ENCODE measurements around the gene ARHGEF1. TPM values are rescaled to one million over a fixed set of nuclear protein-coding genes. Genes with fewer than 3 reads are reported as not detected.
A peak's percentile ranks its signal among the peaks of the same experiment; 100 is the strongest.

ARHGEF1 gene
- total RNA-seq, 4 donors from 2014 or later: 54.5 to 71.8 (median 59.7) TPM

DNA sequence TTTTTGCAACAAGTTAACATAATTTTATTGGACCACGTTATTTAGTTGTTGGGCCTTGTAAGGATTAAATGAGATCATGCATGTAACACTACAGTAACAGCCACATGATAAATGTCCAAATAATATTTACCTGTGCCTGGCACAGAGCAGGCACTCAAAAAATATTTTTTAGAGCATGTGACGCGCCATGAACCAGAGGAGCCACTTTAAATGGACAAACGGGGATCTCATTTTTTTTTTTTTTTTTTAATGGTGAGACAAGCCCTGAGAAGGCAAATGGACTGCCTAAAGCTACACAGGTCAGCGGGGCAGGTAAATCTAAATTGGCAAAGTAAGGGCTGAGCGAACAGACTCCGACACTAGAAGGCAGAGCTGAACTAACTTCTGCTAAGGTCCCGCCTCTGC is 23.8 kb upstream of the ARHGEF1 start:
- WGBS: 5% methylated on average over 8 of the region's 8 CpGs
- Histone ChIP-seq H3K4me1 (peaks cover 29 to 45% (median 39%) of the 10 kb centered on the region in 4 donors), H3K27ac (replicated peaks in 1 of 4) (peak overlapping the region; percentile 92 to 96 (median 94)), H3K9me3 (no peaks in the 10 kb centered on the region), H3K27me3 (peaks cover 0 to 9% (median 1%) of the 10 kb centered on the region in 4 donors), H3K4me3 (peak overlapping the region; percentile 71 to 99 (median 88)), H3K36me3 (peaks cover 11 to 34% (median 32%) of the 10 kb centered on the region in 4 donors)
- no peak for DNase-seq (ENCODE audit: extremely low spot score)
- no peak for TF ChIP-seq POLR2A (IDR thresholded peaks at IDR 0.05; ENCODE audit: low read depth)
- TF ChIP-seq POLR2AphosphoS5 (IDR thresholded peaks at IDR 0.05): no peak
- TF ChIP-seq, protein P1, sequence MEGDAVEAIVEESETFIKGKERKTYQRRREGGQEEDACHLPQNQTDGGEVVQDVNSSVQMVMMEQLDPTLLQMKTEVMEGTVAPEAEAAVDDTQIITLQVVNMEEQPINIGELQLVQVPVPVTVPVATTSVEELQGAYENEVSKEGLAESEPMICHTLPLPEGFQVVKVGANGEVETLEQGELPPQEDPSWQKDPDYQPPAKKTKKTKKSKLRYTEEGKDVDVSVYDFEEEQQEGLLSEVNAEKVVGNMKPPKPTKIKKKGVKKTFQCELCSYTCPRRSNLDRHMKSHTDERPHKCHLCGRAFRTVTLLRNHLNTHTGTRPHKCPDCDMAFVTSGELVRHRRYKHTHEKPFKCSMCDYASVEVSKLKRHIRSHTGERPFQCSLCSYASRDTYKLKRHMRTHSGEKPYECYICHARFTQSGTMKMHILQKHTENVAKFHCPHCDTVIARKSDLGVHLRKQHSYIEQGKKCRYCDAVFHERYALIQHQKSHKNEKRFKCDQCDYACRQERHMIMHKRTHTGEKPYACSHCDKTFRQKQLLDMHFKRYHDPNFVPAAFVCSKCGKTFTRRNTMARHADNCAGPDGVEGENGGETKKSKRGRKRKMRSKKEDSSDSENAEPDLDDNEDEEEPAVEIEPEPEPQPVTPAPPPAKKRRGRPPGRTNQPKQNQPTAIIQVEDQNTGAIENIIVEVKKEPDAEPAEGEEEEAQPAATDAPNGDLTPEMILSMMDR (IDR thresholded peaks at IDR 0.05): peak in 1 of 3 experiments; percentile 46
- no peak for TF ChIP-seq EP300 (IDR thresholded peaks at IDR 0.05)
- intact Hi-C loops (cut with DNase I): no loop called here

DNA sequence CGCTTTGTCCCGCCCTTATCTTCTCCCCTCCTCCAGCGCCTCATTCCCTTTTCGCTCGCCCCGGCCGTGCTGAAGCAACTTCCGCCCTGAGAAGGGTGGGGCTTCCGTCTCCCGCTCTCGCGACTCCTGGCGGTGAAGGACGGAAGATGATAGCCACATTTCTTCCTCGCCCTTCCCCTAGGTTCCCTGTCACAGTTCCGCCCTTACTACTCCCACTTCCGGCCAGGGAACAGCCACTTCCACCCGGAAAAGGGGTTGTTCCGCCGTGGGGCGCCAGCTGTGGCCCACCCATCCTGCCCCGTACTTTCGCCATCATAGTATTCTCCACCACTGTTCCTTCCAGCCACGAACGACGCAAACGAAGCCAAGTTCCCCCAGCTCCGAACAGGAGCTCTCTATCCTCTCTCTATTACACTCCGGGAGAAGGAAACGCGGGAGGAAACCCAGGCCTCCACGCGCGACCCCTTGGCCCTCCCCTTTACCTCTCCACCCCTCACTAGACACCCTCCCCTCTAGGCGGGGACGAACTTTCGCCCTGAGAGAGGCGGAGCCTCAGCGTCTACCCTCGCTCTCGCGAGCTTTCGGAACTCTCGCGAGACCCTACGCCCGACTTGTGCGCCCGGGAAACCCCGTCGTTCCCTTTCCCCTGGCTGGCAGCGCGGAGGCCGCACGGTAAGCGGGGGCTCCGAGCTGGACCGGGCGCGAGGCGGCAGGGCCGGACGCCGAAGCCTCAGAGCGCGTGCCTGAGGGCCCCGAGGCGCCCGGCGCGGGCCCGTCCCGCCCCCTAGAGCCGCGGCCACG is 23.2 kb upstream of the ARHGEF1 start, which contains the start of gene RPS19:
RPS19 (plus strand) TSS at position 638 of the 801 bp plus-strand sequence. CDS start 520 bp downstream, outside the sequence.
- H3K27me3 ChIP-seq: peaks cover 0 to 8% (median 1%) of the 10 kb centered on the region in 4 donors
- TF ChIP-seq, protein P1 (IDR thresholded peaks at IDR 0.05): peak; percentile 31 to 77 (median 61)
- TF ChIP-seq POLR2A (IDR thresholded peaks at IDR 0.05; ENCODE audit: low read depth) (peak; percentile 44), POLR2AphosphoS5 (IDR thresholded peaks at IDR 0.05) (peak; percentile 91 to 94), EP300 (IDR thresholded peaks at IDR 0.05) (no peak)
- peaks cover 17 to 40% (median 38%) of the 10 kb centered on the region in 4 donors for H3K36me3 ChIP-seq
- H3K4me1 ChIP-seq: peaks cover 29 to 51% (median 43%) of the 10 kb centered on the region in 4 donors
- intact Hi-C loops (cut with DNase I): loop anchor here (5.0 kb wide), 1 partner anchor 92 kb away; no protein-coding TSS in a partner anchor
- peak; percentile 99 for DNase-seq (ENCODE audit: extremely low spot score)
- H3K27ac ChIP-seq (replicated peaks in 1 of 4): peak within 1 kb of the TSS; percentile 92 to 96 (median 94)
- peak within 1 kb of the TSS; percentile 71 to 99 (median 88) for H3K4me3 ChIP-seq
- under 1% methylated on average over 33 of the region's 76 CpGs for WGBS
- no peaks in the 10 kb centered on the region for H3K9me3 ChIP-seq

DNA sequence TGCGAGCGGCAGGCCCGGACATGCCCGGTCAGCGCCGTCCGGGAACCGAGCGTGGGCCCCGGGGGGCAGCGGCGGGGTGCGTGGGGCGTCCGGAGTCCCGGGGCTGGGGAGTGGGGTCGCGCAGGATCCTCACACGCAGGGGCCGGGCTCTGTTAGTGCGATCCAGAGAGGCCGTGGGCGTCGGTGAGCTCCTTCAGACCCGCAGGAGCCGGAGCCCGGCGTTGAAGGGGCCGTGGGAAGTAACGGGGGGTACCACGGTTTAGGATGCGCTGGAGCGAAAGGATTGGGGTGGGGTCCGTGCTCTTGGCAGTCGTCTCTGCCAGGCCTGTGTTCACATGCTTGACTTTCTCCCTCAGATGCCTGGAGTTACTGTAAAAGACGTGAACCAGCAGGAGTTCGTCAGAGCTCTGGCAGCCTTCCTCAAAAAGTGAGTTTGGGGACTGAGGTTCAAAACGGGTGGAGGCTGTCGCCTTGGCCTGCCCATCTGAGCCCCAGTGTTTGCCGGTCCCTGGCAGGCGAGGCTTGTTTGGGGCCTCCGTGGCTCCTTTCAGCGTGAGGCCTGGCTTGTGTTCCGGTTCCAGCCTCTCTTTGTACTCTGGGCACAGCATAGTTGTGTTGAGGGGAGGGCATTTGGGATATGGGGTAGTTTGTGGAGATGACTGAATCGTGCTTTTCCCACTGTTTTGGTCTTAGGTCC is 22.4 kb upstream of the ARHGEF1 start:
- Histone ChIP-seq H3K27ac (replicated peaks in 1 of 4) (peak overlapping the region; percentile 92 to 96 (median 94)), H3K4me3 (peak overlapping the region; percentile 71 to 99 (median 88)), H3K36me3 (peaks cover 25 to 48% (median 46%) of the 10 kb centered on the region in 4 donors), H3K27me3 (peaks cover 0 to 5% (median under 1%) of the 10 kb centered on the region in 4 donors), H3K9me3 (no peaks in the 10 kb centered on the region), H3K4me1 (peaks cover 29 to 57% (median 44%) of the 10 kb centered on the region in 4 donors)
- DNase-seq (ENCODE audit: extremely low spot score): no peak
- WGBS: 0% methylated on average over 12 of the region's 45 CpGs
- TF ChIP-seq POLR2AphosphoS5 (IDR thresholded peaks at IDR 0.05) (no peak), POLR2A (IDR thresholded peaks at IDR 0.05; ENCODE audit: low read depth) (no peak), EP300 (IDR thresholded peaks at IDR 0.05) (no peak)
- TF ChIP-seq, protein P1 (IDR thresholded peaks at IDR 0.05): no peak
- intact Hi-C loops (cut with DNase I): loop anchor here (5.0 kb wide), 1 partner anchor 92 kb away; no protein-coding TSS in a partner anchor

DNA sequence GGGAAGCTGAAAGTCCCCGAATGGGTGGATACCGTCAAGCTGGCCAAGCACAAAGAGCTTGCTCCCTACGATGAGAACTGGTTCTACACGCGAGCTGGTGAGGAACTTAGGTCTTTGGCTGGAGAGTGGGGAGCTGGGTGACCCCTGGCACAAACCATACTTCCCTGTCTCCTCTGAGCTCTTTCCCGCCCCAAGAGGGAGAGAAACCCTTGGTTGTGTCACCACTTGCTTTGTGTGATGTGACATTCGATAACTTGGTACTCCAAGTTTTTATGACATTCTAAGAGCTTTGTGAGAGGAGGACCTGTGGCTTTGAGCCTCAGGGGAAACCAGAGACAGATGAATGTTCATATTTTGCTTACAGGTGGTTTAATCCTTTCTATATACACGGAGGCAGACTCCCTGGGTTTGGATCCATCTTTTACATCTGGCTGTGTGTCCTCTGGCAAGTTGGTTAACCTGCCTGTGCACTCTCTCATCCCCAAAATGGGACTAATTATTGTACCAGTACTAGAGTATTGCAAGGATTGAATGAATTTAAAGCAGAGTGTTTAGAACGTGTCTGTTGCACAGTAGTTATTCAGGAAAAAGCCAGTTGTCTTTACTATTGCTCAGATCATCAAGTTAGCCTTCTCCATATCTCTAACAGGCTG is 21.7 kb upstream of the ARHGEF1 start:
- no peak for DNase-seq (ENCODE audit: extremely low spot score)
- Histone ChIP-seq H3K27me3 (peaks cover 0 to 5% (median 0%) of the 10 kb centered on the region in 4 donors), H3K4me3 (peak overlapping the region; percentile 71 to 99 (median 88)), H3K36me3 (peaks cover 25 to 53% (median 50%) of the 10 kb centered on the region in 4 donors), H3K27ac (replicated peaks in 1 of 4) (peak overlapping the region; percentile 92 to 96 (median 94)), H3K9me3 (no peaks in the 10 kb centered on the region), H3K4me1 (peaks cover 29 to 62% (median 47%) of the 10 kb centered on the region in 4 donors)
- WGBS: 41% methylated on average over 9 of the region's 9 CpGs
- no peak for TF ChIP-seq POLR2AphosphoS5 (IDR thresholded peaks at IDR 0.05)
- TF ChIP-seq EP300 (IDR thresholded peaks at IDR 0.05): no peak
- TF ChIP-seq, protein P1 (IDR thresholded peaks at IDR 0.05): no peak
- TF ChIP-seq POLR2A (IDR thresholded peaks at IDR 0.05; ENCODE audit: low read depth): no peak
- intact Hi-C loops (cut with DNase I): loop anchor here (5.0 kb wide), 1 partner anchor 91 kb away; no protein-coding TSS in a partner anchor
